H1 (cell line): ENCODE data around the gene ATXN3.

Experiments
- CREB1 ChIP-seq: IDR thresholded peaks from 2 replicates; pipeline ENCODE4 v1.6.1; 2012; ENCODE audit warnings: inconsistent platforms
- EP300 ChIP-seq, 2 experiments: IDR thresholded peaks; 1 replicate in 1 of 2; 2 replicates in 1 of 2; pipeline ENCODE4 v1.6.1; 2011 to 2012; ENCODE audit warnings: low read depth in 2 of 2, low read length in 2 of 2, mild to moderate bottlenecking in 2 of 2, borderline replicate concordance in 1 of 2, inconsistent platforms in 1 of 2, moderate library complexity in 1 of 2
- EZH2 ChIP-seq: fragments of 200-600 bp; sonication (generic); IDR thresholded peaks from 2 replicates; pipeline ENCODE4 v1.7.1; 2012; ENCODE audit warnings: low read depth, mild to moderate bottlenecking, moderate library complexity, low read length, inconsistent platforms; ENCODE audit not compliant: severe bottlenecking
- JUN ChIP-seq: IDR thresholded peaks from 2 replicates; pipeline ENCODE4 v1.6.1; 2011; ENCODE audit warnings: low read depth, mild to moderate bottlenecking, improper control_type of control experiment, low read length
- JUND ChIP-seq: IDR thresholded peaks from 2 replicates; pipeline ENCODE4 v1.6.1; 2011; ENCODE audit warnings: mild to moderate bottlenecking, improper control_type of control experiment, low read length
- MAFK ChIP-seq: IDR thresholded peaks from 2 replicates; pipeline ENCODE4 v1.6.1; 2012; ENCODE audit warnings: low read depth, mild to moderate bottlenecking, improper control_type of control experiment, low read length
- POLR2A ChIP-seq, 2 experiments: IDR thresholded peaks; 1 replicate in 1 of 2; 2 replicates in 1 of 2; pipeline ENCODE4 v1.6.1; 2011; ENCODE audit warnings: low read depth in 2 of 2, low read length in 2 of 2, mild to moderate bottlenecking in 2 of 2; ENCODE audit errors: control extremely low read depth in 1 of 2
- POLR2AphosphoS5 ChIP-seq: IDR thresholded peaks from 2 replicates; pipeline ENCODE4 v1.6.1; 2011; ENCODE audit warnings: low read depth, low read length
- RAD21 ChIP-seq, 2 experiments: IDR thresholded peaks in 1 of 2; conservative IDR thresholded peaks in 1 of 2; 2 replicates each; pipeline ENCODE4 v1.6.1; 2011; ENCODE audit warnings: low read depth in 2 of 2, low read length in 2 of 2, improper control_type of control experiment in 1 of 2, inconsistent platforms in 1 of 2, mild to moderate bottlenecking in 1 of 2, moderate library complexity in 1 of 2
- SIN3A ChIP-seq, 2 experiments: IDR thresholded peaks in 1 of 2; conservative IDR thresholded peaks in 1 of 2; 2 replicates each; pipeline ENCODE4 v1.6.1; 2011 to 2012; ENCODE audit warnings: low read length in 2 of 2, improper control_type of control experiment in 1 of 2, low read depth in 1 of 2, mild to moderate bottlenecking in 1 of 2
- YY1 ChIP-seq: IDR thresholded peaks from 2 replicates; pipeline ENCODE4 v1.6.1; 2011; ENCODE audit warnings: low read depth, mild to moderate bottlenecking, low read length
- TF ChIP-seq, protein P1 (sequence below), 3 experiments: IDR thresholded peaks; 1 replicate in 2 of 3; 2 replicates in 1 of 3; pipeline versions ENCODE4 v1.5.1 to v1.6.1; 2011; ENCODE audit warnings: low read length in 3 of 3, mild to moderate bottlenecking in 3 of 3, inconsistent platforms in 2 of 3, low read depth in 1 of 3, moderate library complexity in 1 of 3; ENCODE audit not compliant: insufficient read depth in 1 of 3; ENCODE audit errors: control extremely low read depth in 1 of 3
- TF ChIP-seq, protein P2 (sequence below): IDR thresholded peaks from 2 replicates; pipeline ENCODE4 v1.6.1; 2012; ENCODE audit warnings: inconsistent platforms
- TF ChIP-seq, protein P3 (sequence below): IDR thresholded peaks from 2 replicates; pipeline ENCODE4 v1.6.1; 2011; ENCODE audit warnings: low read depth, mild to moderate bottlenecking, low read length; ENCODE audit not compliant: insufficient read depth

DNA sequence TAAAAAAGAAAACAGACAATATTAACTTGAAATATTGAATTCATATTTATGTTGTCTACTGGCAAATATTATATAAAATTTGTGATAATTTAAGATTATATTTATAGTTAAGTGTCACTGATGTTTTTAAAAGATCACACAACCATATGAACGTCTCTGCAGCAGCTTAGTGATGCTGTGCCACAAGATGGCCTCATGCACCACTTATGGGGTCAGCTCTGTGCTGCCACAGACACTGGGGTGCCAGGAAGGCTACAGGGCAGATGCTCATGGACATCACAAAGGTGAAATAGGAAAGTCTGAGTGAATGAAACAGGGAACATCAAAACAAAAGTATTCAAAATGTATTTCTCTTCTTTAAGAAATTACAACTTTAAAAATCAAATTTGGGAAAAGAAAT, 13.1 kb downstream of the ATXN3 start:
- TF ChIP-seq, protein P1, sequence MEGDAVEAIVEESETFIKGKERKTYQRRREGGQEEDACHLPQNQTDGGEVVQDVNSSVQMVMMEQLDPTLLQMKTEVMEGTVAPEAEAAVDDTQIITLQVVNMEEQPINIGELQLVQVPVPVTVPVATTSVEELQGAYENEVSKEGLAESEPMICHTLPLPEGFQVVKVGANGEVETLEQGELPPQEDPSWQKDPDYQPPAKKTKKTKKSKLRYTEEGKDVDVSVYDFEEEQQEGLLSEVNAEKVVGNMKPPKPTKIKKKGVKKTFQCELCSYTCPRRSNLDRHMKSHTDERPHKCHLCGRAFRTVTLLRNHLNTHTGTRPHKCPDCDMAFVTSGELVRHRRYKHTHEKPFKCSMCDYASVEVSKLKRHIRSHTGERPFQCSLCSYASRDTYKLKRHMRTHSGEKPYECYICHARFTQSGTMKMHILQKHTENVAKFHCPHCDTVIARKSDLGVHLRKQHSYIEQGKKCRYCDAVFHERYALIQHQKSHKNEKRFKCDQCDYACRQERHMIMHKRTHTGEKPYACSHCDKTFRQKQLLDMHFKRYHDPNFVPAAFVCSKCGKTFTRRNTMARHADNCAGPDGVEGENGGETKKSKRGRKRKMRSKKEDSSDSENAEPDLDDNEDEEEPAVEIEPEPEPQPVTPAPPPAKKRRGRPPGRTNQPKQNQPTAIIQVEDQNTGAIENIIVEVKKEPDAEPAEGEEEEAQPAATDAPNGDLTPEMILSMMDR (IDR thresholded peaks at IDR 0.05; ENCODE audit: control extremely low read depth in 1 of 3, insufficient read depth in 1 of 3, low read depth in 1 of 3, low read length in 3 of 3): peak; percentile 20 to 31 (median 24); a peak in 3 of 4 replicates
- TF ChIP-seq EP300 (IDR thresholded peaks at IDR 0.05; ENCODE audit: borderline replicate concordance in 1 of 2, low read depth in 2 of 2, low read length in 2 of 2) (no peak), RAD21 (IDR thresholded peaks at IDR 0.05 in 1 of 2, conservative IDR thresholded peaks at IDR 0.05 in 1 of 2; ENCODE audit: low read depth in 2 of 2, low read length in 2 of 2) (peak; percentile 55), JUN (no peak), POLR2A (IDR thresholded peaks at IDR 0.05; ENCODE audit: control extremely low read depth in 1 of 2, low read depth in 2 of 2, low read length in 2 of 2) (no peak), JUND (no peak), MAFK (no peak), YY1 (no peak), EZH2 (no peak), CREB1 (no peak), POLR2AphosphoS5 (no peak), SIN3A (conservative IDR thresholded peaks at IDR 0.05 in 1 of 2, IDR thresholded peaks at IDR 0.05 in 1 of 2; ENCODE audit: low read depth in 1 of 2, low read length in 2 of 2) (no peak)
- TF ChIP-seq, protein P2, sequence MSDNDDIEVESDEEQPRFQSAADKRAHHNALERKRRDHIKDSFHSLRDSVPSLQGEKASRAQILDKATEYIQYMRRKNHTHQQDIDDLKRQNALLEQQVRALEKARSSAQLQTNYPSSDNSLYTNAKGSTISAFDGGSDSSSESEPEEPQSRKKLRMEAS: no peak
- TF ChIP-seq, protein P3, sequence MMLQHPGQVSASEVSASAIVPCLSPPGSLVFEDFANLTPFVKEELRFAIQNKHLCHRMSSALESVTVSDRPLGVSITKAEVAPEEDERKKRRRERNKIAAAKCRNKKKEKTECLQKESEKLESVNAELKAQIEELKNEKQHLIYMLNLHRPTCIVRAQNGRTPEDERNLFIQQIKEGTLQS: no peak
